Stimulated activated CD4-positive, alpha-beta T cell treated with anti-CD3 and anti-CD28 coated beads, Interleukin-12 subunit alpha, Interleukin-12 subunit beta, amount 100 ng/mL, for 24 hours (primary cell): ENCODE results near the gene GNE.
"Not testable (repeated sequence)": the region's sequence is repeated elsewhere in the genome, so short reads cannot be mapped to it uniquely, and the experiment has no call there.

Experiments
- DNase-seq, 2 experiments: peaks; one replicate each; pipeline ENCODE4 v3.0.0-alpha.2; 2020; ENCODE audit warnings: low read depth in 2 of 2

GNE gene

DNA sequence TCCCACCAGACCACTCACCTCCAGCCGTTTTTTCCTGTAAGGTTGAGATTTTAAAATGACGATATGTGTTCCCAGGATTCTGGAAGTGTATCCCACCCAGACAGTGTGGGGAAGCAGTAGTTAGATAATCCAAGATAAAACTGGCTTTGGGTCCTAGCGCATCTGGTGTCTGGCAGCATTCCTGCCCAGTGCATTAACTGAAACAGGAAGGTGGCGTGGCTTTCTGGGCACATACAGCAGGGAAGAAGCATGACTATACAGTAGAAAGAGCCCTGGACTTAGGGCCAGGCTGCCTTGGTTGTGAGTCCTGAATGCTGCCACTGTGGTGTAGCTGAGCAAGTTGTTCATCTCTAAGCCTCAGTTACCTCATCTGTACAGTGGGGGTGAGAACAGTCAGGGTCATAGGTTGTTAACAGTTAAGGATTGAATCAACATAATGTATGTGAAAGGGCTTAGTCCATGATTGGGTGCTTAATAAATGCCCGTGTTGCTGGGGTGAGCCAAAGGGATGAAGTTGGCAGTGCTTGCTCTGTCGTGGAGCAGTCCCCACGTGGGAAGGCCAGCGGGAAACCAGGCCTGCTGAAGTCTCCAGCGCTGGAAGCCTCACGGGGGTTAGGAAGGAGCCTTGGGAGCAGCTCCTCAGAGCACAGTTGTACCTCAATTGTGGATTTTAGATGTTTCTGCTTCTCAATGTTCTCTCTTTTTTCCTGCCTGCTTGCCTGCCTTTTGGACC lies 49.6 kb downstream of the GNE start:
- DNase-seq = no peak

- DNase-seq = no peak
Measured at GRCh38 chr9:36207546-36208012, 50.7 kb downstream of the GNE start.

GRCh38 chr9:36207016-36207415 lies 51.2 kb downstream of the GNE start:
- no peak for DNase-seq

DNA sequence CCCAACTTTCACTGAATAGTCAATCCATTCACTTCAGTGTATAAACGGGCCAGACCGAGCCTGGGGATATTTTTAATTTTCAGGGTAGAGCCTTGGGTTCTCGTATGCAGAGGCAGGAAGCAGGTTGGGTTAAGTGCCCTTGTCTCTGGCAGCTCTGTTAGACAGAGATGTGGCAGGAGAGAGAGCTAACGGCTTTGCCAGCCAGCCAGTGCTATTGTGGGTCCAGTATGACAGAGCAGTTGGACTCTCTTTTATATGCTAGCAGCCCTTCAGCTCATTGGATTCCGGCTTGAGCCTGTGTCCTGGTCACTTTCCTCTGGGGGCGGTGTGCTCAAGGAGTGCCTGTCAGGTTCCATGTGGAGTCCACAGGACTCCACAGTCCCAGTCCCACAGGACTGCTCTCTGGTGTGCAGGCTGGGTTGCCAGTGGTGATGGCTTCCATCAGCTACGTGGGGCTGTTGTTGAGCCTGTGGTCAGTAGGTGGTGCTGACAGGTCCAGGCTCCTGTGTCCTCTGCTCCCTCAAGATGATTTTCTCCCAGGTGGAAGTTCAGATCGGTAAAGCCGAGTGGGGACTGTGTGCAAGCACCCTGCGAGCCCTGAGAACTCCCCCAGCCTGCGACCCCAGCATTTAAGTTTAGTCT lies 53.2 kb downstream of the GNE start:
- no peak for DNase-seq

DNA sequence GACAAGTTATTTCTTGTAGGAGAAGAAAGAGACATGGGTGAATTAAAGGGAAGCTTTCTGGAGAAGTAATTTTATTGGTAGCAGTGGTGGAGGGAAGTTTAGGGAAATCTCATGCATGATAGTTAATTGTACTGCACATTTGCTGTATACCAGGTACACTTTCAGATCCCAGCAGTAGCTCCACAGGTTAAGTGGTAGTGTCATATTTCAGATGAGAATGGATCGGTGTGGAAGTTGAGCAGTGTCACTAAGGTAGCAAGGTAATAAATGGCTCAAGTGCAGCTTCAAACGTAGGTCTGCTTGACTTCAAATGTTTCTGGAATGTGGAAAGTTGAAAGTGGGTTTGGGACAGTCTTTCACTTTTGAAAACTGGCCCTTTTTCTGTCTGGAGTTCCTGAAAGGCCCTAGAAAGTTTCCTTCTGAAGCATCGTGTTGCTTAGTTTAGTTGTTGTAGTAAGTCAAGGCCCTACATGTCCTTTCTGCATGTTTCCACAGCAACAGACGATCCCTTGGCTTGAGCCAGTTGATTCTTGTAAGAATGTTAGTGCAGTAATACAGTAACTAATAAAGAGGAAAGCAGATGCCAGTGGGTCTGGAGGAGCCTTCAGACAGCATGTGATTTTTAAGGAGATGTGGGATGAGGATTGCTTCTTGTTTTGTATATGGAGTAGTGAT lies 63.8 kb downstream of the GNE start:
- DNase-seq = no peak

DNA sequence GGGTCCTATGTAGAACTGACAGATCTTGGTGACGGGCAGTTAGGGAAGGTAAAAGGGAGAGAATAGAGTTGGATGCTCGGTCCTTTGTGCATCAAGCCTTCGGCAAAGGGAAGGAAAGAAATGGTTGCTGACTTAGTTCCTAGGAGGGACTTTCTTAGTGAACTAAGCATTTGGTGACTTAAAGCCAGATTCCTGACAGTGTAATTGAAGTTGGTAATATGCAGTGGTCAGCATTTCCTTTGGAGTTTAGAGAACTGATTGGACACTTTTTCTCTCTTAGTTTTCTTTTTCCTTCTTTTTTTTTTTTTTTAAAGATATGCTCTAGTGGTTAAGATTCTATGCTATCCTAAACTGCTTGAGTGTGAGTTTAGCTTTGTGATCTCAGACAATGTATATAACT lies 65.2 kb downstream of the GNE start:
- DNase-seq = no peak

DNA sequence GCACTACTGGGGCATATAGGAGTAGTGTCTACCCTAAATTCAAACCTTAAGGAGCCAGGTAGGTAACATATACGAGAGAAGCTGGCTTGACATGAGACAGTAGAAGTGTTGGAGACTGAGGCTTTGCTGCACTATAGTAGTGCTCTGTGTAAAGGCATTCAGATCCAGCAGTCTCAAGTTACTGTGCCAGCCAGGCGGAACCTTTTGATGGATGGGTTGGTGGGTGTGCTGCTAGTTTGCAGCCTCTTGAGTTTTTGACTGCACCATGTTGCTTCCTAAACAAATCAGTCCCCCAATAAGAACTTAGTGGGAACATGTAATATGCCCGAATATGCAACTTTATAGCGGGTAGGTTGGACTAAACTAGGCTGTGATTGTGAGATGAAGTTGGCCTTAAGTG lies 66.1 kb downstream of the GNE start:
- DNase-seq = no peak

DNA sequence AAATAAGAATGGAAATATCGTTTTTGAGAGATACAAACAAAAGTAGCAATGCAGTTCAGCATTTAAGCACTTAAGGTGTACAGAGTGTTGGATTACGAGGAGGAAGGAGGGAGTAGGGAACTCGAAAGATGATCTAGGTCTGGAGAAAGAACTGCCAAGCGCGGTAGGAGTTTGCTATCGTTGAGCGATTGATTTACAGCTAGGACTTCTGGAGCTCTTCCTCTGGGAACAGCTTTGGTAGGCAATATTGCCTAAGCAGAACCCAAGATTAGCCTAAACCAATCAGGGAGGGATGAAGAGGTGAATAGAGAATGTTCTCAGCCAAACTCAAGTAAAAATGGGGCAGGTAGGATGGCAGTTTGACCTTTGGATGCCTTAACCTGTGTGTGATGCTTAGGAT lies 66.6 kb downstream of the GNE start:
- DNase-seq = no peak

- peak; percentile 13 to 28 for DNase-seq
Measured at GRCh38 chr9:36191290-36191645, 67.0 kb downstream of the GNE start.

DNA sequence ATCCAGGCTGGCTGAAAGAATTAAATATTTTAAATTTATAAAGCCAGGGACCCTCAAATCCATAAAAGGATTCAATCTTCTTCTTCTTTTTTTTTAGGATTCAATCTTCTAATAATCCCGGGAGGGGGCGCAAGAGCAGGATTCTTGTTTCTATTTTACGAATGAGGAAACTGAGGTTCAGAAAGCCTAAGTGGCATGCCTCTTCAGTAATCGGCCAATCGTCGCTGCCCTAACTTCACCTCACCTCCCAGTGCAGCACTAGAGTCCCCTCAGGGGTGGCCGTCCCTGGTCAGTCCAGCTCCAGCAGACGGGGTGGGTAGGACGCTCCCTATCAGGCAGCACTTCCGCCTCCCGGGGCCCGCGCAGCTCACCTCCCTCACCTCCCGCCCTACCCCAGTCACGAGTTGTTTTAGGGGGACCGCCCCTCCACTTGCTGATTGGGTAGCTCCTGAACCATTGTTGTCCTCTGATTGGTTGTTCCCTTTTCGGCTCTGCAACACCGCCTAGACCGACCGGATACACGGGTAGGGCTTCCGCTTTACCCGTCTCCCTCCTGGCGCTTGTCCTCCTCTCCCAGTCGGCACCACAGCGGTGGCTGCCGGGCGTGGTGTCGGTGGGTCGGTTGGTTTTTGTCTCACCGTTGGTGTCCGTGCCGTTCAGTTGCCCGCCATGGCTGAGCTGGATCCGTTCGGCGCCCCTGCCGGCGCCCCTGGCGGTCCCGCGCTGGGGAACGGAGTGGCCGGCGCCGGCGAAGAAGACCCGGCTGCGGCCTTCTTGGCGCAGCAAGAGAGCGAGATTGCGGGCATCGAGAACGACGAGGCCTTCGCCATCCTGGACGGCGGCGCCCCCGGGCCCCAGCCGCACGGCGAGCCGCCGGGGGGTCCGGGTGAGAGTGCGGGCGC lies 67.6 kb downstream of the GNE start, which contains the start of gene CLTA:
TSS of gene CLTA (plus strand) at position 534 of the 902 bp plus-strand sequence. CDS start at position 670, 136 bp downstream.
- DNase-seq = peak; percentile 85 to 91

GRCh38 chr9:36189976-36190375 lies 68.3 kb downstream of the GNE start:
- no peak for DNase-seq

DNA sequence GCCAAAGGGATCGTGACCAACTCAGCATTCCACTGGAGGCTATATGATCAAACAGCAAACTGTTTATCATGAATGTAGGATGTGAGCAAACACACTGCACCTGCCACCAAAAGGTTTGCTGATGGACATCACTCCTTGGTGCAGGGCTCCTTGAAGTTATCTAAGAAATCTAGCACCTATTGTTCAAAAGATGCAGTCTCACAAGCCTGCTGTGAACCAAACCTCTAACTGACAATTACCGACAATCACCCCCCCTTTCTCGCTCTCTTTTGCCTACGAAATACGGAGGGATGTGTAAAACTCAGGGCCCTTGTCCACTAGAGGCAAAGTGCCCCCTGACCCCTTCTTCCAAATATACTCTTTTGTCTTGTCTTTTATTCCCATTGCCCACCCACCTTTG lies 70.0 kb downstream of the GNE start:
- no peak for DNase-seq

DNA sequence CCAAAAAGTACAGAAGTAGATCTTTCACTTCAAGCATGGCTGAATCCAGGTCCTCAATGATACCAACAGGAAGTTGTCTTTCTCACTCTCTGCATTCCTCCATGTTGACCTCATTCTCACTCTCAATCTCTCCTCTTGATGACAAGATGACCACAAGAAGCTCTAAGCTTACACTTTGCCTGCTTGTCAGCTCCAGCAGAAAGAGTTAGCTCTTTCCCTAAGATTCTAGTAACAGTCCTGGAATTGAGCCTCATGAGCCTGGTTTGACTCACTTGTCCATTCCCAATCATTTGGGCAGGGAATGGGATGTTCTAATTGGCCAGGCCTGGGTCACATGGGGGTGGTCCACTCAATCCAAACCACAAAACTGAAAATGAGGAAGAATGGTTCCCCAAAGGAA lies 70.8 kb downstream of the GNE start:
- no peak for DNase-seq

DNA sequence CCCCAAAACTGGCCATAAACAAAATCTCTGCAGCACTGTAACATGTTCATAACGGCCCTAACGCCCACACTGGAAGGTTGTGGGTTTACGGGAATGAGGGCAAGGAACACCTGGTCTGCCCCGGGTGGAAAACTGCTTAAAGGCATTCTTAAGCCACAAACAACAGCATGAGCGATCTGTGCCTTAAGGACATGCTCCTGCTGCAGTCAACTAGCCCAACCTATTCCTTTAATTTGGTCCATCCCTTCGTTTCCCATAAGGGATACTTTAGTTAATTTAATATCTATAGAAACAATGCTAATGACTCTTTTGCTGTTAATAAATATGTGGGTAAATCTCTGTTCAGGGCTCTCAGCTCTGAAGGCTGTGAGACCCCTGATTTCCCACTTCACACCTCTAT lies 78.0 kb downstream of the GNE start:
- DNase-seq = not testable (repeated sequence)

DNA sequence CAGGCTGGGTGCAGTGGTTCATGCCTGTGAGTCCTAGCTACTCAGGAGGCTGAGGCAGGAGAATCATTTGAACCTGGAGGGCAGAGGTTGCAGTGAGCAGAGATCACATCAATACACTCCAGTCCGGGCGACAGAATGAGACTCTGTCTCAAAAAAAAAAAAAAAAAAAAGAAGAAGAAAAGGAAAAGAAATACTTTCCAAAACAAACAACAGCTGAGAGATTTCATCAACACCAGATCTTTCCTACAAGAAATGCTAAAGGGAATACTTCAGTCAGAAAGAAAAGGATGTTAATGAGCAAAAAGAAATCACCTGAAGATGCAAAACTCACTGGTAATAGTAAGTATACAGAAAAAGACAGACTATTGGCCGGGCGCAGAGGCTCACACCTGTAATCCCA lies 80.7 kb downstream of the GNE start:
- DNase-seq = no peak

- not testable (repeated sequence) for DNase-seq
Measured at GRCh38 chr9:36176496-36176895, 81.8 kb downstream of the GNE start.

DNA sequence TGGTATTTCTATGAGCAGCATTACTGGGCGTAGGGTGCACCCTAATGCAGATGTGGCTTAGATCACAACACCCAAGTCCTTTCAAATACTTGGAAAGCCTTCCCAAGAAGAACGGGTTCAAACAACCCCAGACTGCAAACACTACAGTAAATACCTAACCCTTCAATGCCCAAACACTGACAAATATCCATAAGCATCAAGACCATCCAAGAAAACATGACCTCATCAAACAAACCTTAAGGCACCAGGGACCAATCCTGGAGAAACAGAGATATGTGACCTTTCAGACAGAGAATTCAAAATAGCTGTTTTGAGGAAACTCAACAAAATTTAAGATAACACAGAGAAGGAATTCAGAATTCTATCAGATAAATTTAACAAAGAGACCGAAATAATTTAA lies 83.0 kb downstream of the GNE start:
- not testable (repeated sequence) for DNase-seq

GRCh38 chr9:36174731-36175130 lies 83.5 kb downstream of the GNE start:
- no peak for DNase-seq

GRCh38 chr9:36174271-36174670 lies 84.0 kb downstream of the GNE start:
- DNase-seq = no peak

- no peak for DNase-seq
Measured at GRCh38 chr9:36173861-36174260, 84.4 kb downstream of the GNE start.

GRCh38 chr9:36170531-36170930 lies 87.7 kb downstream of the GNE start:
- no peak for DNase-seq

DNA sequence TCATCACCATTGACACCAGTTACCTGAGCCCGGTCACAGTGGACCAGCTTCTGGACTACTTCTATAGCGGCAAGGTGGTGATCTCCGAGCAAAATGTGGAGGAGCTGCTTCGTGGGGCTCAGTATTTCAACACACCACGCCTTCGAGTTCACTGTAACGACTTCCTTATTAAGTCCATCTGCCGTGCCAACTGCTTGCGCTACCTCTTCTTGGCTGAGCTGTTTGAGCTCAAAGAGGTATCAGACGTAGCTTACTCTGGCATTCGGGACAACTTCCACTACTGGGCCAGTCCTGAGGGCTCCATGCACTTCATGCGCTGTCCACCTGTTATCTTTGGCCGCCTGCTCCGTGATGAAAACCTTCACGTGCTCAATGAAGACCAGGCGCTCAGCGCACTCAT lies 88.5 kb downstream of the GNE start:
- DNase-seq = no peak
